Prostate gland (tissue), 2 donors: ENCODE measurements around the gene AMOTL1. TPM values are rescaled to one million over a fixed set of nuclear protein-coding genes. Genes with fewer than 3 reads are reported as not detected.

Experiments used
- DNase-seq: peaks from one replicate; pipeline ENCODE4 v3.0.0-alpha.2; 2019; ENCODE audit warnings: low spot score
- H3K27ac ChIP-seq, 2 donors: fragments of 200-600 bp; sonication (generic); 2 replicates each; pipeline ENCODE4 v1.5.1; 2017 to 2019
- H3K27me3 ChIP-seq: fragments of 200-600 bp; sonication (generic); replicated peaks from 2 replicates; pipeline ENCODE4 v1.5.1; 2019; ENCODE audit not compliant: insufficient read depth
- H3K36me3 ChIP-seq, 2 donors: fragments of 200-600 bp; sonication (generic); 1 replicate in 1 of 2; 2 replicates in 1 of 2; pipeline versions ENCODE4 v1.5.1 to v1.8.1; 2017 to 2019
- H3K4me1 ChIP-seq: fragments of 200-600 bp; sonication (generic); replicated peaks from 2 replicates; pipeline ENCODE4 v1.5.1; 2019
- H3K4me3 ChIP-seq, 2 donors: fragments of 200-600 bp; sonication (generic); 2 replicates each; pipeline ENCODE4 v1.5.1; 2017 to 2019
- H3K9me3 ChIP-seq: fragments of 200-600 bp; sonication (generic); 2 replicates; pipeline ENCODE4 v1.5.1; 2017
- CTCF ChIP-seq, 4 experiments: fragments of 200-600 bp in 2 of 4; fragments of 450-650 bp in 2 of 4; sonication (generic) in 2 of 4; IDR thresholded peaks; 1 replicate in 3 of 4; 2 replicates in 1 of 4; pipeline ENCODE4 v1.5.1; 2016 to 2019; ENCODE audit warnings: antibody characterized with exemption in 4 of 4, mild to moderate bottlenecking in 2 of 4, moderate library complexity in 2 of 4
- POLR2A ChIP-seq: fragments of 450-650 bp; IDR thresholded peaks from one replicate; pipeline ENCODE4 v1.6.1; 2016; ENCODE audit warnings: antibody characterized with exemption, mild to moderate bottlenecking
- POLR2AphosphoS5 ChIP-seq: sonication (generic); formaldehyde crosslinking; IDR thresholded peaks from one replicate; pipeline ENCODE4 v1.6.1; 2017; ENCODE audit warnings: antibody characterized with exemption
- WGBS: methylation state at CpG from one replicate; pipeline ENCODE4 v1.1.5; 2018; 5-methylcytosine and 5-hydroxymethylcytosine counted together
- intact Hi-C: fragments of 100-400 bp; cut with DNase I; formaldehyde crosslinking; loops from one replicate; pipeline ENCODE4 v1.14.2; 2022
- total RNA-seq, 2 donors: library from RNA; depleted of rRNA; stranded (reverse); fragments of >200 nt; gene quantifications; one replicate each; pipeline ENCODE4 v1.1.0, GENCODE V29; 2016

Gene AMOTL1
- total RNA-seq, 2 donors from 2014 or later: 49.2 to 67.2 TPM

- no peak overlapping the region for H3K4me3 ChIP-seq
- H3K27ac ChIP-seq: no peak overlapping the region
- no peaks in the 10 kb centered on the region for H3K4me1 ChIP-seq
- TF ChIP-seq CTCF (IDR thresholded peaks at IDR 0.05): no peak
- TF ChIP-seq POLR2AphosphoS5: no peak
- no peak for TF ChIP-seq POLR2A
- H3K27me3 ChIP-seq: no peaks in the 10 kb centered on the region
- no peaks in the 10 kb centered on the region for H3K9me3 ChIP-seq
- 84% methylated on average over 2 of the region's 2 CpGs for WGBS
- DNase-seq: no peak
- intact Hi-C loops: no loop called here
- H3K36me3 ChIP-seq: no peaks in the 10 kb centered on the region
Measured at GRCh38 chr11:94754335-94754734, 13.8 kb upstream of the AMOTL1 start.

- H3K9me3 ChIP-seq: no peaks in the 10 kb centered on the region
- no peaks in the 10 kb centered on the region for H3K36me3 ChIP-seq
- no peak overlapping the region for H3K4me3 ChIP-seq
- H3K27ac ChIP-seq: no peak overlapping the region
- TF ChIP-seq POLR2AphosphoS5 (no peak), CTCF (IDR thresholded peaks at IDR 0.05) (no peak), POLR2A (no peak)
- no peaks in the 10 kb centered on the region for H3K4me1 ChIP-seq
- H3K27me3 ChIP-seq: no peaks in the 10 kb centered on the region
- no peak for DNase-seq
- 92% methylated on average over 2 of the region's 2 CpGs for WGBS
- intact Hi-C loops: no loop called here
Measured at GRCh38 chr11:94754819-94755218, 13.3 kb upstream of the AMOTL1 start.

GRCh38 chr11:94755494-94755893 is 12.7 kb upstream of the AMOTL1 start:
- intact Hi-C loops: no loop called here
- WGBS: 91% methylated on average over 11 of the region's 11 CpGs

GRCh38 chr11:94757037-94757735 is 11.0 kb upstream of the AMOTL1 start:
- H3K36me3 ChIP-seq: no peaks in the 10 kb centered on the region
- intact Hi-C loops: no loop called here
- H3K27ac ChIP-seq: no peak overlapping the region
- TF ChIP-seq CTCF (IDR thresholded peaks at IDR 0.05): no peak
- no peak for TF ChIP-seq POLR2A
- TF ChIP-seq POLR2AphosphoS5: no peak
- WGBS: 84% methylated on average over 5 of the region's 5 CpGs
- H3K4me1 ChIP-seq: no peaks in the 10 kb centered on the region
- no peak for DNase-seq
- H3K4me3 ChIP-seq: no peak overlapping the region
- H3K9me3 ChIP-seq: no peaks in the 10 kb centered on the region
- H3K27me3 ChIP-seq: no peaks in the 10 kb centered on the region

More at GRCh38 chr11:94755494-94755893, 12.7 kb upstream of the AMOTL1 start:
- Histone ChIP-seq H3K4me3 (no peak overlapping the region), H3K4me1 (no peaks in the 10 kb centered on the region), H3K27me3 (no peaks in the 10 kb centered on the region), H3K9me3 (no peaks in the 10 kb centered on the region), H3K27ac (no peak overlapping the region), H3K36me3 (no peaks in the 10 kb centered on the region)
- TF ChIP-seq CTCF (IDR thresholded peaks at IDR 0.05) (no peak), POLR2A (no peak), POLR2AphosphoS5 (no peak)
- no peak for DNase-seq

GRCh38 chr11:94758666-94759065 is 9.5 kb upstream of the AMOTL1 start:
- TF ChIP-seq CTCF (IDR thresholded peaks at IDR 0.05) (no peak), POLR2AphosphoS5 (no peak), POLR2A (no peak)
- H3K27me3 ChIP-seq: no peaks in the 10 kb centered on the region
- no peaks in the 10 kb centered on the region for H3K36me3 ChIP-seq
- no peak overlapping the region for H3K4me3 ChIP-seq
- H3K9me3 ChIP-seq: no peaks in the 10 kb centered on the region
- no peak for DNase-seq
- H3K4me1 ChIP-seq: no peaks in the 10 kb centered on the region
- 93% methylated on average over 3 of the region's 3 CpGs for WGBS
- intact Hi-C loops: no loop called here
- H3K27ac ChIP-seq: no peak overlapping the region
